DLD1 (cell line): ENCODE results near the gene NPVF.

ENCODE experiments used
- in situ Hi-C: cut with HindIII; loops from 2 replicates; pipeline ENCODE4 v1.10.0; 2017; ENCODE audit warnings: low sequenced_read_pairs

The NPVF gene

GRCh38 chr7:25228386-25228785, at the start of gene NPVF:
Gene NPVF, minus strand, starts transcription at chr7:25228486. Its CDS starts 47 bp downstream, at chr7:25228439.
- in situ Hi-C loops, result no loop called here

DNA sequence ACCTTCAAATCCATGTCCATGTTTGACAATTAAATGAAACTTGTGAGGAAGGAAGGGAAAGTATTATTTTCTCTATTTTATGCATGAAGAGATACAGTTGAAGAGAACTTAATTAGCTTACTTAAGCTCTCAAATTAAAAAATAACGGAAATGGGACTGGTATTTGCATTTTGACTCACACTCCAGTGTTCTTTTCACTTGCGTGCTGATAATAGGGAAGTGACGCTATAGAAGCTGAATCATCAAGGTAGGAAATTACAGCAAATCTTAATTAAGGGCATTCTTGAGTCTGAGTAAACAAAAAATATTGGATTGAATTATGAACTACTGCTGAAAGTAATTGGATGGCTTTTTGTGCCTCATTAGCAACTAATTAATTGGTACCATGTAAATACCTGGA, 44.0 kb upstream of the NPVF start:
- in situ Hi-C loops, result no loop called here

- in situ Hi-C loops, result no loop called here
Observed at GRCh38 chr7:25263337-25263736, 35.1 kb upstream of the NPVF start.

GRCh38 chr7:25262586-25262985, 34.3 kb upstream of the NPVF start:
- in situ Hi-C loops, result no loop called here

DNA sequence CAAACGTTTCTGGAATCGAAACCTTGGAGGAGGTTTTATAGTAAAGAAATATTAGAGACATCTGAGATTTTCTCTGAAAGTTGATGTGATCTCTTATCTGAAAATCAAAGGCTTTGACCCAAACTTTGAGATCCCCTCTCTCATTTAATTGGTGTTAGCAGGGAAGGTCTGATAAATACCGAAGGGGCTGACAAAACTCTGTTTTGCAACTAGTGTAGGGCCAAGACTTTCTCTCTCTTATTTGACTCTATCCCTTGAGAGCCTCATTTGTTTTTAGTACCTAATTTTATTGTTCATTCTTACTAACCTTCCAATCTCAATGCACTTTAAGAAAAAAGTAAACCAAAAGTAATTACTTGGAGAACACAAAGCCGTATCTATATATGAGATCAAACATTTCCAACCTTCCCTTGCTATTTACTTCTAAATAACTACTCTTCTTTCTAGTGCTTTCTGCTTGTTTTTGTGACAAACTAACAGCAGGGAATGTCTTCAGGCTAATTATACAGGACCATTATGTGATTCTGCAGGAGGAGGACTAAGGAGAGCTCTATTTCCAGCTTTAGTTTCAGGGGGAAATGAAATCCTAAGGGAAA, 33.4 kb upstream of the NPVF start:
- in situ Hi-C loops, result no loop called here

GRCh38 chr7:25260862-25261494, 32.7 kb upstream of the NPVF start:
- in situ Hi-C loops, result no loop called here

GRCh38 chr7:25259487-25260243, 31.4 kb upstream of the NPVF start:
- in situ Hi-C loops, result no loop called here

GRCh38 chr7:25256333-25256819, 28.1 kb upstream of the NPVF start:
- in situ Hi-C loops, result no loop called here

GRCh38 chr7:25255611-25256332, 27.5 kb upstream of the NPVF start:
- in situ Hi-C loops, result no loop called here

- in situ Hi-C loops, result no loop called here
Observed at GRCh38 chr7:25254604-25255003, 26.3 kb upstream of the NPVF start.

DNA sequence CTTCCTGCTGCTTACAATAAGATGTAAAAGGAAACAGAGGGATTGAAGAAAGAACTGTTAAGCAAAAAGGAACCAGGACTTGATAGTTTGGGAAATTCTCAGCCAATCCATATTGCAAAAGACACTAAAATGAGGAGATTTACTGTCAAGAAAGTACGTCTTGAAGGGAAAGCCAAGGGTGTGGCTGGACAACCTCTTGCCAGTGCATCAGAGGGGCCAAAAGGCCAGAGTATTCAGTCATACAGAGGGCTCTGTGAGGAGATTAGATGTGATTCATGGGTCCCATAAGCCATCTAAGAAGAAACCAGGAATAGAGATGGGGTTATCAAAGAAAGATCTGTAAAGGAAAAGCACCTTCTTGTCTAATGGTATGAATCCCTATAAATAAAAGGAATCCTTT, 25.4 kb upstream of the NPVF start:
- in situ Hi-C loops, result no loop called here

DNA sequence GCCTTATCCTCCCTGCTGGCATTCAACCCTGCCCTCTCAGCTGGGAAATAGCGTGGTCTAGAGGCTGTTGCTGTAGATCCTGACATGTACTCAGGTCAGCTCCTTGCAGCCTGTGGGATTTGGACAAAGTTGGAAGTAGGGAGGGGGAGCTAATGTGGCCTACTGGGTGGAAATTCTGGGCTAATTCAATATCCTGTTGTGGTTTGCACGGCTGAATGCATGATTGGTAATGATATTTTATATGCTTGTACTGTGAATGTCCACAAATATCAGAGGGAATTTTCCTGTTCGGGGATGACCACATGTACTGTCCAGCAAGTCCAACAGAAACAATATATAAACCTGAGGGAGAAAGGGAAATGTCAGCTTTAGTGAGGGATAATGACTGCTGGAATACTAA, 22.1 kb upstream of the NPVF start:
- in situ Hi-C loops, result no loop called here

DNA sequence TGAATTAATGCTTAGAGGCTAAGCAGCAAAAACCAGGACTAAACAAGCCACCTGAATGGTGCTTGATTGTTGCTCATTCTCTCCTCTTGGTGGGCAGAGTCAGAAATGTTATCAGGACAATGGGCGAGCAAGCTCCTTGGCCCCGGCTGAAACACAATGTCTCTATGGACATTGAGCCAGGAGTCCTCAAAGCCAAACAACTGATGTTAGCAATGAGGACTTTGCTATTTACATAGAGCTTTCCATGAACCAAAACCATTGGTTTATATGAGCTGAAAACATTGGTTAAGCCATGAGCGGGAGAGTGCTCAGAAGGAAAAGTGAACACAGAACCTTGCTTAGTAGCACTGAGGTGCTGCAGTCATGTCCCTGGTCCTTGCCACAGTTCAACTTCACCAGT, 21.5 kb upstream of the NPVF start:
- in situ Hi-C loops, result no loop called here

- in situ Hi-C loops, result no loop called here
Observed at GRCh38 chr7:25246306-25246705, 18.0 kb upstream of the NPVF start.

- in situ Hi-C loops, result no loop called here
Observed at GRCh38 chr7:25244254-25245033, 16.2 kb upstream of the NPVF start.

- in situ Hi-C loops, result no loop called here
Observed at GRCh38 chr7:25242678-25243077, 14.4 kb upstream of the NPVF start.

- in situ Hi-C loops, result no loop called here
Observed at GRCh38 chr7:25240896-25241295, 12.6 kb upstream of the NPVF start.

DNA sequence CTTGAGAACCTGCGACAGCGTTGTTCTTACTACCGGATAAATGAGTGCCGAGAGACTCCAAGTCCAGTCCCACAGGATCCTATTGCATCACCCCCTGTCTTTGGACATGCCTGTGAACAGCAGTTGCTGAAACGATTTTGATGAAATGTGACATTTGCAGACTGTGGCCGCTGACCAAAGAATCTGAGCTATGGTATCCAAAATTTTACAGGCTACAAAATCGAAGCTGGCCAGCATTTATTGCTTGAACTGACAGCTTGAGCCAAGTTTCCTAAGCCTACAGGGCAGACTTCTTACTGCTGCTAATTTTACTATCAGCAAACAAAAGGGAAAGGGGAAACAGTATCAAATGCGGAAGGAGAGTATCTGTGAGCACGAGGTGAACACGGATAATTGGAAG, 12.1 kb upstream of the NPVF start:
- in situ Hi-C loops, result no loop called here

DNA sequence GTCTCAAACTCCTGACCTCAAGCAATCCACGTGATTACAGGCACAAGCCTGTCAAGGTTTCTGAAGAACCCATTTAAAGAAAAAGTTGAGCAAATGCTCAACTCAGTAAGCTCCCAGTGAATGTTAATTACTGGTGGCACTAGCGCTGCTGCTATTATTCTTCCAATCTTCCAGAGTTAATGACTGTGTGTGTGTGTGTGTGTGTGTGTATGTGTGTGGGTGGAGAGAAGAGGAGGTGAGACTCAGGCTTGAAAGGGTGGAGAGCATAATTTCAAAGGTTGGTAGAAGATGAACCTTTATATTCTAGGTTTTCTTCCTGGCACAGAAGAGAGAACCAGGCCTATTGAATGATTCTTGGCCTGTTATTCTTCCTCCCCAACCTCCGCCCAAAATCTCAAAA, 11.6 kb upstream of the NPVF start:
- in situ Hi-C loops, result no loop called here

DNA sequence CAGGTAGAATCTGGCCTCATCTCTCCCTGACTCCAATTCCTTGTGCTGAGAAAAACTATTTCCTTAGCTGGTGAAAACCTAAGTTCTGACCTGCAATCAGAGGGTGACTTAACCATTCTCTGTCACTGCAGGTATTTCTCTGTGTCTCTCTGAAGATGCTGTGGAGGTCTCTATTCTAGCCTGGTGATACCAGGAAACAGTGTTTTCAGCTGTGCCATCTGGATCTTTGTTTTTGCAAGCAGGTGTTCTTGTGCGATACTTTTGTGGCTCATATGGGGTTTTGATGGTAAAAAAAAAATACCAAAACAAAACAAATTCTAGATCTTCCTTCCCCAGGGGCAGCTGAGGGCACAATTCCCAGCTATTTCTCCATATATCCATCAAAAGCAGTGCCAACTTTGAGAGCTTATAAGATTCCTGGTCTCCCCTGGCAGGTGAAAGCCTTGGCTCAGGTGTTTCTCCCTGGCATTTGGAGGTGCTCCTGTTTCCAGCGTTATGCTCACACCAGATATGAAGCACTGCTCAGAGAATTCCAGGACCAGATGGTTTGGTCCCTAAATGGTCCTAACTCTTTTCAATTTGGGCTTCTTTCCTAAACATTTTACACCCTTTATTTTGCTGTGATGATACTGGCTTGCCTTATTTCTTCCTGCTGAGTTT, 9.9 kb upstream of the NPVF start:
- in situ Hi-C loops, result no loop called here
